Measurements from ENCODE around the gene ATP1A3.

Gene ATP1A3

DNA sequence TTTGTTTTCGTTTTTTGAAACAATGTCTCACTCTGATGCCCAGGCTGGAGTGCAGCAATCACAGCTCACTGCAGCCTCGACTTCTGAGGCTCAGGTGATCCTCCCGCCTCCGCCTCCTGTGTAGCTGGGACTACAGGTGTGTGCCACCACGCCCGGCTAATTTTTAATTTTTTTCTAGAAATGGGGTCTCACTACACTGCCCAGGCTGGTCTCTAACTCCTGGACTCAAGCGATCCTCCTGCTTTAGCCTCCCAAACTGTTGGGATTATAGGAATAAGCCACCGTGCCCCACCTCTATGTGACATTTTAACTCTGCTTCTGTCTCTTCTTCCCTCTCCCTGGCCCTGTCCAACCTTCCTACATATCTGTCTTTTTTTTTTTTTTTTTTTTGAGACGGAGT is 5.1 kb downstream of the ATP1A3 start:
- in situ Hi-C loops (cut with MboI; ENCODE audit: low sequenced_read_pairs): no loop called here

DNA sequence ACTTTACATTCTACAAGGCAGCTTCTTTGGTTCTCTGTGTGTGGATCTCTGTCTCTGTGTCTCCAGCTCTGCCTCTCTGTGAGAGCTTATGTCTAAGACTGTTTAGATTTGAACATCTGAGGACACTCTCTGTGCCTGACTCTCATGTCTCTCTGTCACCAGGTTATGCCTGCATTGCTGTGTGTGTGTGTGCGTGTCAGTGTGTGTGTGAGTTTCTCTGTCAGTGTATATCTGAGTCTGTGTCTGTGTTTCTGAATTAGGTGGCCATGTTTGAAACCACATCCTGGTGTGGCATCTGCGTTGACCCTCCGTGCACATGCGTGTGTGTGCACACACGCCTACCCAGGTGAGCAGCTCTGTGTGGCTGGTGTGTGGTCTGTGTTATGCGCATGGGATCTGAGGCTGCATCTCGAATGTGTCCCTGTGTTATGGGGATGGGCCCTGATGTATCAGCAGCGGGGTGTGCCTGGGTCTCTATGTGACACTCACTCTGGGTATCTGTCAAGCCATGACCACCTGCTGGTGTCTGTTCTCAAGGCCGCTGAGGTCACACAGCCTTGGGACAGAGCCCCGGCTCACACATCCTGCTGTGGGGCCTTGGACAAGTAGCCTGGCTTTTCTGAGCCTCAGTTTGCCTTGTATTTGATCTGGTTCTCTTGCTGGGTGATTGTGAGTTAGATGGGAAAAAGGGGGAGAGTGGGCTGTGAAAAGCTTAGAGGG is 6.7 kb downstream of the ATP1A3 start:
- in situ Hi-C loops (cut with MboI; ENCODE audit: low sequenced_read_pairs): no loop called here

DNA sequence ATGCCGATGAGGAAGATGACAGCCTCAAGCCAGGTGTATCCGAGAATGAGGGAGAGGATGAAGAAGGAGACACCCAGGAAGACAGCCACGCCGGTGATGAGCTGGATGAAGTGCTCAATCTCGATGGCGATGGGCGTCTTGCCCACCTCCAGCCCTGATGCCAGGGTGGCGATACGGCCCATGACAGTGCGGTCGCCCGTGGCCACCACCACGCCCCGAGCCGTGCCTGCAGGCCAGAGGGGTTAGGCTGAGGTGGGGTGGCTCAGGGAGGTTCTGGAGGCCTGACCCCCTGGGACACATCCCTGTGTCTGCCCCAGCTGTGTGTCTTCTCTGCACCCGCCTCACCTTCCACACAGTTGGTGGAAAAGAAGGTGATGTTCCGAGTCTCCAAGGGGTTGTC is 9.1 kb downstream of the ATP1A3 start:
- in situ Hi-C loops (cut with MboI; ENCODE audit: low sequenced_read_pairs): no loop called here

DNA sequence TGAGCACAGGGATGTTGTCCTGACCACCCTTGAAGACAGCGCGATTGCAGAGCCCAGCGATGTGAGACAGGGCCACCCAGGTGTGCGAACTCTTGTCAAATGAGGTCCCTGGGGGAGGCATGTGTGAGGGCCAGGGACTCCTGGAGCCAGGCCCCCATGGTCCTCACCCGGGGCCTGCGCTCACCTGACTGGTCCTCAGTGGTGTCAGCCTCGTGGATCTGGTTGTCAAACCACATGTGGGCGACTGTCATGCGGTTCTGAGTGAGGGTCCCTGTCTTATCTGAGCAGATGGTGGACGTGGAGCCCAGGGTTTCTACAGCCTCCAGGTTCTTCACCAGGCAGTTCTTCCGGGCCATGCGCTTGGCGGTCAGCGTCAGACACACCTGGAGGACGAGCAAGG is 12.3 kb downstream of the ATP1A3 start:
- in situ Hi-C loops (cut with MboI; ENCODE audit: low sequenced_read_pairs): no loop called here

DNA sequence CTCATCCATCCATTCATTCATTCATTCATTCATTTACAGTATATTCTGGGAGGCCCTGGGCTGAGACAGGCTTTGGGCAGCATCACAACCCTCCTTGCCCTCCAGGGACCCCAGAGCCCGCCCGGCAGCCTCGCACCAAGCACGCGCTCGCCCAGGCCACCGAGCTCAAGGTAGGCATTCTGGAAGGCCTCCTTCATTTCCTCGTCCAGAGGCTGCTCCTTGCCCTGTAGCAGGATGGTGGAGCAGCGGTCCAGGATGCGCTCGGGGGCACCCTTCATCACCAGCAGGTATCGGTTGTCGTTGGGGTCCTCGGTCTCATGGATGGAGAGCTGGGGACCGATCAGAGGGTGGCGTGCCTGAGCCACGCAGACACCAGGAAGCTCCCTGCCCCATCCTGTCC is 15.6 kb downstream of the ATP1A3 start:
- in situ Hi-C loops (cut with MboI; ENCODE audit: low sequenced_read_pairs): no loop called here

DNA sequence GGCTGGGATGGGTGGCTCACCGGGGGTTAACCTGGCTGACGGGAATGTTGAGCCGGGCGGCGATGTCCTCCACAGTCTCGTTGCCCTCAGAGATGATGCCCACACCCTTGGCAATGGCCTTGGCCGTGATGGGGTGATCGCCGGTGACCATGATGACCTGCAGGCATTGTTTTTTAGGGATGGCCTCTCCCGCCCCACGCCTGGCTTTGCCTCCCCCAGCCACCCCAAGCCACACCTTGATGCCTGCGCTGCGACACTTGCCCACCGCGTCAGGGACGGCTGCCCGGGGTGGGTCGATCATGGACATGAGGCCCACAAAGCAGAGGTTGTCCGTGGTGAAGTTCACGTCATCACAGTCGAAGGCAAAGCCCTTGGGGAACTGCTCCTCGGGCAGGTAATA is 16.1 kb downstream of the ATP1A3 start:
- in situ Hi-C loops (cut with MboI; ENCODE audit: low sequenced_read_pairs): no loop called here

DNA sequence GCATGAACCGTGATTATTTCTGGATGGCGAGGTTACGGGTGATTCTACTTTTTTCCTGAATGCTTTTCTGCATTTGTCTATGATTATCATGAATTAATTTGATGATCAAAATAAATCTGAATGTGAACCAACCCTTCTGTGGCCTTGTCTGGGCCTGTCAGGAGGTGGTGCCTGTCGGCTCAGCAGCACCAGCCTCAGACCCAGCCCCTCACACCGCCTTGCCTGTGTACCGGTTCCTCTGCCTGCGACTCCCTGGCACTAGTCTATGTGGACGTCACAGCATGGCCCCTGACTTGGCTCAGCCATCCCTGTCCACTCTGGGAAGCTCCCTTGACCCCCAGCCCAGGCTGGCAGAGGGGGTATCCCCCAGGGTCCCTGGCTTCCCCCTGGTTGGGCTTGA is 19.4 kb downstream of the ATP1A3 start:
- in situ Hi-C loops (cut with MboI; ENCODE audit: low sequenced_read_pairs): no loop called here

DNA sequence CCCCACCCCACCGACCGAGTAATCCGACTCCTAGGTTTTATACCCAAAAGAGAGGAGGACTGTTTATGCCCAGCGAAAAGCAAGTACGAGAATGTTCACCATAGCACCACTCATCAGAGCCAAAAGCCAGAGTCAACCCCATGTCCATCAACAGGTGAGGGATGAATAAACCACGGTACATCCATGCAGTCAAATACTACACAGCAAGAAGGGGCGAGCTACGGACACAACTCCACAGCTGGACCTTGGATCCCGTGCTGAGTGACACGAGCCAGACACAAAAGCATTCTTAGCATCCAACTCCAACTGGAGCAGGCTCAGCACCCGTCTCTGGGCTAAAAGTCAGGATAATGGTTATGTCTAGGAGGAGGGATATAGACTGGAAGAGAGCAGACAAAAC is 22.7 kb downstream of the ATP1A3 start:
- in situ Hi-C loops (cut with MboI; ENCODE audit: low sequenced_read_pairs): no loop called here

DNA sequence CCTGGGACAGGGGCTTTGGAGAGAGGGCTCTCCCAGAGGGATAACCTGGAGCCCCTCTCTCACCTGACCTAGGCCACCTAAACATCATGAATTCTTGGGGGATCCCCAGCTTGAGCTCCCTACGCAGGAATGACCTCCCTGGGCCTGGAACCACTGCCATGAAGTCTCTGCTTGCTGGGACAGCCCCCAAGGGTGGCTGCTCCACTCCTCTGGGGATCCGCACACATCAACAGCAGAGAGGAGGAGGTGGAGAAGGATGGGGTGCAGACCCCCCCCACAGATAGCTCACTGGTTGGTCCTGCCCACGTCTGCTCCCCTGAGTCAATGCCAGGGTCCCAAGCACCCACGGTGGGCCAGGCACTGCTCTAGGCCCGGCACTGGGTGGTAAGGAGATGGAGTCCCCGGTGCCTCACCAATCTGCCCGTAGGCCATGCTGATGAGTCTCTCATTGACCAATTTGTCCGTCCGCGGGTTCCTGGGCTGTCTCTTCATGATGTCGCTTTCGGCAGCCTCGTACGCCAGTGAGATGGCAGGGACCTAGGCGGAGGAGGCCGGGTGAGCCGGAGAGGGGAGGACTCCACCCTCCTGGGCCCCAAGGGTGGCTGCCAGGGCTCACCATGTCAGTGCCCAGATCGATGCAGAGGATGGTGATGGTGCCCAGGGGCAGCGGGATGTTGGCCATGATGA is 24.1 kb downstream of the ATP1A3 start:
- in situ Hi-C loops (cut with MboI; ENCODE audit: low sequenced_read_pairs): no loop called here

DNA sequence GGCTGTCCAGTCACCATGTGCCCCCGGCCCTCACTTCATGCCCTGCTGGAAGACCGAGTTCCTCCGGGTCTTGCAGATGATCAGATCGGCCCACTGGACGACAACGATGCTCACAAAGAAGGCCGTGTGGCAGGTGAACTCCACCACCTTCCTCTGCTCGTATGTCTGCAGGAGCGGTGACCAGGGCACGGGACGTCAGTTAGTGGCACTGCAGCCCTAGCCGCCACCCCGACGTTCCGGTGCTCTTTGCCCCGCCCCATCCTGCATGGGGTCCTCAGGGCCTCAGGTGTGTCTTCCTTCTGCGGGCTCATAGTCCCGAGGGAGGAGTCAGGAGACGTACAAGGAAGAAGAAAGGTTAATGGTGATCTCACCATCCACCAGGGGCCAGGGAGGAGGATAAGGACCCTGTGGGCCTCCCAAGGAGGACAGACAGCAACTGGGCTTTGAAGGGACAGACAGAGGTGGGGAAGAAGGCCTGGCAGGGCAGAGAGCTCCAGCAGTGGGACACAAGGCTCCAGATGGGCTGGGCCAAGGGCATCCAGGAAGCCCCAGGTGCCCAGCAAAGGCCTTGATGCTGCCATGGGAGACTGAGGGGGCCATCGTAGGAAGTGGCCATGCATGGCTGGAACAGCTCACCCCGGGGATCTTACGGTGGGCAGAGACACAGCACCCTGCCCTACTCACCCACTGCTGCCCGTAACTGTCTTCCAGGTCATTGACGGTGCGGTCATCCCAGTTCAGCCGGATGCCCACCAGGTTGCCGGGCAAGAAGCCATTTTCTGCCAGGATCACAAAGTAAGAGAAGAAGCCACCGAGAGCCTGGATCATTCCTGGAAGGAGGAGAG is 25.1 kb downstream of the ATP1A3 start:
- in situ Hi-C loops (cut with MboI; ENCODE audit: low sequenced_read_pairs): no loop called here

DNA sequence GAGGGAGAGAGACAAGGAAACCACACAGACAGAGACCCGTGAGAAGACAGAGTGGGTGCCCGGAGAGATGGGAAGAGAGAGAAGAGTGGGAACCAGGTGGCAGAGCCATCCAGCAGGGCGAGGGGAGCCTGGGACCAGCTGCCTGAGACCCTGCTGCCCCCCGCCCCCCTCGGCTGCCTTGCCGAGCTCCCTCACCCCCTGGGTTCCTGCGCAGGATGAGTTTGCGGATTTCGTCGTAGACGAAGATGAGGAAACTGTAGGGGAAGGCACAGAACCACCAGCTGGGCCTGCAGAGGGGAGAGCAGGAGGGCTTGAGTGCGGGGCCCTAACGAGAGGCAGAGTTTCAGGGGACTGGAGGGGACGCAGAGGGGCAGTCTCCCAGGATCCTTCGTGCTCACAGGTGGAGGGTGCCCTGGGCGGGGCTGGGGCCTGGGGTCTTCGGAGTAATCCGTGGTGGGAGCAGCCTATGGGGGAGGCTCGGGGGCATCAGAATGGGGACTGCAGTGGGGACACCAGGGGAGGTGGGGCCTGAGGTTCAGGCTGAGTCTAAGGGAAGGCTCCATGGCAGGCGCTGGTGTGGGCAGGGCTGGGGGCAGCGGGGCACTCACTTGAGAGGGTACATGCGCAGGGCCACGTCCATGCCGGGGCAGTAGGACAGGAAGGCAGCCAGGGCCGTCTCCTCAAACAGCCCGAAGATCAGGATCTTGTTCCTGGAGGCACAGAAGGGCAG is 26.8 kb downstream of the ATP1A3 start:
- in situ Hi-C loops (cut with MboI; ENCODE audit: low sequenced_read_pairs): no loop called here

DNA sequence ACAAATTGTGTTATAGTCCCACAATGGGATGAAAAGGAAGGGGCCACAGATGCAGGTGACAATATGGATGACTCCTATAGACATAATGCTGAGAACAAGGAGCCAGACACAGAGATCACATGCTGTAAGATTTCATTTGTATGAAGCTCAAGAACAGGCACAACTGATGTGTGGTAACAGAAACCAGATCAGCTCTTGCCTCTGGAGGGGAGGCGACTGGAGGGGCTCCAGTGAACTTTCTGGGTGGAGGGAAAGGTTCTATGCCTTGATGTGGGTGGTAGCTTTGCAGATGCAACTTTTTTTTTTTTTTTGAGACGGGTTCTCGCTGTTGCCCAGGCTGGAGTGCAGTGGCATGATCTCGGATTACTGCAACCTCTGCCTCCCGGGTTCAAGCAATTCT is 28.9 kb downstream of the ATP1A3 start:
- in situ Hi-C loops (cut with MboI; ENCODE audit: low sequenced_read_pairs): no loop called here

DNA sequence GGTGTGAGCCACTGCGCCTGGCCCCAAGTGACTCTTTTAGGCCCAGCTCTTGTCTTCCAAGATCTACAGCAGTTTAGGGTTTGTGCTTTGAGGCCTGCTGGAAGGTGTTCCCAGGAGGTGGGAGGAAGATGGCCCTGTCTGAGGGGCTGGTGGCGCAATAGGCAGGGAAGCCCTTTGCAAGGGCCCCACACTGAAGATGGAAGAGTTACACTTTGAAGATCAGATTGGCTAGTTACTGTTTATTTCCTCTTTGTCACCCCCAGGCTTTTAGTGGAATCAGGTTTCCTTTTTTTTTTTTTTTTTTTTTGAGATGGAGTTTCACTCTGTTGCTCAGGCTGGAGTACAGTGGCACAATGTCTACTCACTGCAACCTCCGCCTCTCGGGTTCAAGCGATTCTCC is 33.1 kb downstream of the ATP1A3 start:
- in situ Hi-C loops (cut with MboI; ENCODE audit: low sequenced_read_pairs): no loop called here

DNA sequence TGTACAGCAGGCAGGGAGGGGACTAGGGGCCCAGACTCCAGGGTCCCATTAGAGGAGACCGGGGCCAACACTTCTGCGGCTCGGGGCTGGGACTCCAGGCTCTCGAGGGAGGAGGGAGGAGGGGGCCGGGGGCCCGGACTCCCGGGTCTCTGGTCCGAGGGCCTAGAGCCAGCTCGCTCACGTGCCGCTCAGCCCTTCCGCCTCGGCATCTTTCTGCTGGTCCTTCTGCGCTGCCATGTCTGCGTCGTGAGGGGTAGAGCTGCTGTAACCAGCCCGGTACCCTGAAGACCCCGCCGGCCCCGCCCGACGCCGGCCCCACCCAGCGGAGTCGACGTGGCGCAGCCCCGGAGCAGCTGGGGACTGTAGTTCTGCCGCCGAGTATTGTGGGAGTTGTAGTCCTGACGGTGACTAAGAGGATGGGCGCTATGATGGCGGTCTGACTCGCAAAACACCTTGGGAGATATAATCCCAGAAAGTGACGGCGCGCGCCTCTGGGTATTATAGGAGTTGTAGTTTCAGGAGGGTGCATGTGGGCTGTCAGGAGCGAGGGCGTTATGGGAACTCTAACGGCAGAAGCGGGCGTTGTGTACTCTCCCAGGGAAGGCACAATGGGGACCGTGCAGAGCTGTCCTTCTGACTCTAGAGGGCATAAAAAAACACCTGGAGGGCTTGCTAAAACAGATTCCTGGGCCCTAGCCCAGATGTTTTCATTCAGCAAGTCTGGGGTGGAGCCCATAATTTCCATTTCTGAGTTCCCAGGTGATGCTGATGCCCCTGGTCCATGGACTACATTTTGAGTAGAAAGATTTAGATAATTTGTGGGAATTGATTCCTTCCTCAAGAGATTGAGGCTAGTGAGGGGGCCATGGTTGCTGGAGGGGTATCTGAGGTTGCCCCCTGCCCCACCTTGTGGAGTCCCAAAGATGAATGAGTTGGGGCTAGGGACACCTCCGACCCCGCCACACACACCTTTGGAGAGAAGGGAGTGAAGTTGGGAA is 34.7 kb downstream of the ATP1A3 start, which contains the start of gene RABAC1:
Gene RABAC1, minus strand, starts transcription at position 266 of the 998 bp plus-strand sequence. Its CDS starts 29 bp downstream, at position 237.
- in situ Hi-C loops (cut with MboI; ENCODE audit: low sequenced_read_pairs): no loop called here

DNA sequence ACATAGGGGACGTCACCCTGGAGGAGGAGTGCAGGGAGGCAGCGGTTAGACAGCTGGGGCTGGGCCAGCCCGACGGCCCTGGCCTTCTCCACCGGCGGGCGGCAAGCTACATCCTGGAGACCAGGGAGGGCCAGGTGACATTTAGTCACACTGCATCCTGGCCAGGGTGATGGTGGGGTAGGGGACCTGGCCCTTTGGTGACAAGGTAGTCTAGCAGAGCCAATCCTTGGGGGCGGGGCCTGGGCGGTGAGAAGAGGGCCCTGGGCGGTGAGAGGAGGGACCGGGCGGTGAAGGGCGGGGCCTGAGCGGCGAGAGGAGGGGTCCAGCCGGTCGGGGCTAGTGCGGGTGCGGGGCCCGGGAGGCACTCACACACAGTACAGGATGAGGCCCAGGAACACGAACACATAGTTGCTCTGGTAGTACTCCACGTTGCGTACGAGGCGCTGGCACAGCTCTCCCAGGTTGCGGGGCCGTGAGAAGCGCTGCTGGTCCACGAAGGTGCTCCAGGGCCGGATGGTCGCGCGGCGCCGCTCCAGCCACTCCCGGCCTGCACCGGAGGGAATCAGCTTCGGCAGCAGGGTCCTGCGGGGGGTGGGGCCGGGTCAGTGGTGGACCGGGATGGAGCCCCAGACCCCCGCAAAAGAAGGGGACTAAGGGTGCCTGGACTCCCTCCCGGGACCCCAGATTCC is 35.5 kb downstream of the ATP1A3 start:
- in situ Hi-C loops (cut with MboI; ENCODE audit: low sequenced_read_pairs): no loop called here

DNA sequence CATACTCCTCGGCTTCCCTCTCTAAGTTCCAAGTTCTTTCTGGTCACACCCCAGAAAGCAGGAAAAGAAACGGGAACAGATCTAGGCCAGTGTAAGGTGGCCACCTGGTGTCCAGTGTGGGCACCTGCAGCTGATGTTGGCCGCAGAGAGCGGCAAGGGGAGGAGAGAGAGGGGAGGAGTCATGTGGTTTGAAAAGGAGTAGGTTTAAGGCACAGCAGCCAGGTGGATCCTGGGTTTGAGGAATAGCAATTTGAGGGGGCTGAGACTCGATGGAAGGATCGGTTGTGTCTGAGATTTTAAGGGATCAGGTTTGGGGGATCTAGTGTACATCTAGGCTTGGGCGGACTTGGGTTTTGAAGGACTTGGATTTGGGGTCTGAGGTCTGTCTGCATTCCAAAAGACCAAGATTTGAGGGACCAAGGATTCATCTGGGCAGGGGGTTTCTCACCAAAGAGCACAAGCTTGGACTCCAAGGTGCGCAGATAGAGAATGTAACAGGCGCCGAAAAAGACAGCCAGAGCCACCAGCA is 36.1 kb downstream of the ATP1A3 start:
- in situ Hi-C loops (cut with MboI; ENCODE audit: low sequenced_read_pairs): no loop called here

DNA sequence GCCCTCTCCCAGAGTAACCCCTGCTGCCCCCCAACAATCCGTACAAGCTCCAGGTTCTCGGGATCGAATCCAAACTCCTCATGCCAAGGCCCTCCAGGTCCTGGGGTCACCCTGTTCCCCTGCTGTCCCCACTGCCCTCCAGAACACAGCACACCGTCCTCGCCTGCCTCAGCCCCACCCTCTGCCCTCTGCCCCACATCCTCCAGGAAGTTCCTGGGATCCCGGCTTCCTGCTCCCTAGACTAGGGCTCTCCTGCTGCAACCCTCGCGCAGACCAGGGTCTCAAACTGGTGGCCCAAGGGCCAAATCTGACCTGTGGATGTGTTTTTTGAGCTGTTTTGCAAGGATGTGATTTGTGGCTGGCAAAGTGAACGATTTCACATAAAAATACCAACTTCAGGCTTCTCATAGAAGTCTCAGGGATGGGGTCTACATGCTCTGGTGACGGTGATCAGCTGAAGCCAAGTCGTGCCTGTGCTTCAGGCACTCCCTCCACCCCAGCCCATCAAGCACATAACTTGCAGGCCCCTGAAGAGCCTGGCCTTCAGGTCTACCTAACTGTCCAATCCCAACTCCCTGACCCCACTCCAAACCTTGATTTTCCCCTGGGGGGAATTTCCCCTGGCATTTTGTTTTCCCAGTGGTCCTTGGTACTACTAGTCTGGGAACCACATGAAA is 36.7 kb downstream of the ATP1A3 start:
- in situ Hi-C loops (cut with MboI; ENCODE audit: low sequenced_read_pairs): no loop called here

DNA sequence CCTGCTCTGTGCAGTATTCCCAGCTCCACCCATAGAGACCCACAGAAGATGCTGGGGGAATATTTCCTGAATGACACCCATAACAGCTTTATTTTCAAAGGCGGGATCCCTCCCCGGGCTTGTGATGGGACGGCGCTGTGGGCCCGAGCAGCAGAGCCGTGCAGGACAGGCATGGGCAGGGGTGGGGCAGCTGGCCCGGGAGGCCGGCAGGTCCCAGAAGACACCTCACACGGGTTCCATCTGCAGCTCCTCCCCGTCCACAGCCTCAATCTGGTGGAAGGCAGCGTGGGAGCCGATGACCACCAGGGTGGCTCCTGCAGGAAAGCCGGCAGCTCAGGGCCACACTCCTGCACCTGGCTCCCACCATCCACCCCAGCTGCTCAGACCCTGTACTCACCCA is 37.4 kb downstream of the ATP1A3 start:
- in situ Hi-C loops (cut with MboI; ENCODE audit: low sequenced_read_pairs): no loop called here

All from hTERT RPE-1 (cell line).